Brain pericyte (primary cell): ENCODE measurements around the gene TMPRSS6.

Experiments used
- DNase-seq: peaks from one replicate; pipeline ENCODE4 v3.0.0-alpha.2; 2012; ENCODE audit warnings: low read depth, low spot score

Gene TMPRSS6

GRCh38 chr22:37028692-37029674 lies 80.5 kb downstream of the TMPRSS6 start:
- no peak for DNase-seq

- DNase-seq: no peak
Measured at GRCh38 chr22:37027556-37027955, 82.0 kb downstream of the TMPRSS6 start.

GRCh38 chr22:37026325-37026724 lies 83.2 kb downstream of the TMPRSS6 start:
- DNase-seq: no peak

GRCh38 chr22:37025500-37026070 lies 83.9 kb downstream of the TMPRSS6 start:
- no peak for DNase-seq

- no peak for DNase-seq
Measured at GRCh38 chr22:37024339-37025157, 85.0 kb downstream of the TMPRSS6 start.

GRCh38 chr22:37023743-37024338 lies 85.7 kb downstream of the TMPRSS6 start:
- DNase-seq: no peak

- DNase-seq: no peak
Measured at GRCh38 chr22:37022483-37023337, 86.8 kb downstream of the TMPRSS6 start.

GRCh38 chr22:37021710-37022482 lies 87.6 kb downstream of the TMPRSS6 start:
- no peak for DNase-seq

- no peak for DNase-seq
Measured at GRCh38 chr22:37021041-37021440, 88.5 kb downstream of the TMPRSS6 start.

GRCh38 chr22:37020192-37020479 lies 89.4 kb downstream of the TMPRSS6 start:
- DNase-seq: no peak

- no peak for DNase-seq
Measured at GRCh38 chr22:37019309-37020191, 90.0 kb downstream of the TMPRSS6 start, which contains the start of the genes MPST and TST. TSS of gene MPST (plus strand) at chr22:37019742. CDS start at chr22:37019837, 95 bp downstream. TSS of gene TST (minus strand) at chr22:37019447. CDS start at chr22:37018732, 715 bp downstream.

- DNase-seq: no peak
Measured at GRCh38 chr22:37018815-37019308, 90.7 kb downstream of the TMPRSS6 start.

GRCh38 chr22:37018086-37018814 lies 91.3 kb downstream of the TMPRSS6 start:
- DNase-seq: no peak

GRCh38 chr22:37017356-37017755 lies 92.2 kb downstream of the TMPRSS6 start:
- no peak for DNase-seq

GRCh38 chr22:37016134-37016910 lies 93.2 kb downstream of the TMPRSS6 start:
- DNase-seq: no peak

GRCh38 chr22:37015587-37015878 lies 94.0 kb downstream of the TMPRSS6 start:
- DNase-seq: no peak
